Vagina (tissue), 2 donors: ENCODE results near the gene ASAP3. TPM values are rescaled to one million over a fixed set of nuclear protein-coding genes. Genes with fewer than 3 reads are reported as not detected.
A peak's percentile ranks its signal among the peaks of the same experiment; 100 is the strongest.

Experiments
- DNase-seq, 2 donors: peaks; one replicate each; pipeline ENCODE4 v3.0.0-alpha.2; 2017; ENCODE audit errors: extremely low spot score in 2 of 2
- H3K27ac ChIP-seq: fragments of 200-600 bp; sonication (generic); one replicate; pipeline ENCODE4 v1.5.1; 2019
- H3K27me3 ChIP-seq: fragments of 200-600 bp; sonication (generic); one replicate; pipeline ENCODE4 v1.5.1; 2019
- H3K36me3 ChIP-seq, 2 donors: fragments of 200-600 bp; sonication (generic); one replicate each; pipeline ENCODE4 v1.5.1; 2017 to 2019
- H3K4me1 ChIP-seq: fragments of 200-600 bp; sonication (generic); one replicate; pipeline ENCODE4 v1.5.1; 2019
- H3K4me3 ChIP-seq, 2 donors: fragments of 200-600 bp; sonication (generic); 1 replicate in 1 of 2; 2 replicates in 1 of 2; pipeline ENCODE4 v1.5.1; 2016 to 2019
- H3K9me3 ChIP-seq: fragments of 200-600 bp; sonication (generic); one replicate; pipeline ENCODE4 v1.5.1; 2019
- CTCF ChIP-seq, 3 experiments: fragments of 450-650 bp in 2 of 3; fragments of 200-600 bp in 1 of 3; sonication (generic) in 1 of 3; IDR thresholded peaks; one replicate each; pipeline ENCODE4 v1.5.1; 2017 to 2019; ENCODE audit warnings: antibody characterized with exemption in 3 of 3, mild to moderate bottlenecking in 2 of 3, moderate library complexity in 2 of 3
- POLR2A ChIP-seq, 2 donors: fragments of 450-650 bp; IDR thresholded peaks; one replicate each; pipeline ENCODE4 v1.6.1; 2017; ENCODE audit warnings: antibody characterized with exemption in 2 of 2, mild to moderate bottlenecking in 2 of 2, moderate library complexity in 2 of 2
- POLR2AphosphoS5 ChIP-seq, 2 donors: sonication (generic); formaldehyde crosslinking; IDR thresholded peaks; one replicate each; pipeline ENCODE4 v1.9.0; 2017; ENCODE audit warnings: antibody characterized with exemption in 2 of 2, mild to moderate bottlenecking in 2 of 2, low read depth in 1 of 2; ENCODE audit not compliant: insufficient read depth in 1 of 2
- intact Hi-C: fragments of 100-400 bp; cut with DNase I; formaldehyde crosslinking; loops from one replicate; pipeline ENCODE4 v1.15.1; 2023
- total RNA-seq: library from RNA; depleted of rRNA; stranded (reverse); fragments of >200 nt; gene quantifications from one replicate; pipeline ENCODE4 v1.2.3, GENCODE V29; 2016

Gene ASAP3
- total RNA-seq, 1 donor from 2014 or later = 79.1 TPM

- no peak for DNase-seq
- no peaks in the 10 kb centered on the region for H3K27me3 ChIP-seq
- peak within 1 kb of the TSS; percentile 64 to 65 for H3K4me3 ChIP-seq
- no peaks in the 10 kb centered on the region for H3K9me3 ChIP-seq
- peaks cover 46% of the 10 kb centered on the region for H3K4me1 ChIP-seq
- peak in 1 of 2 donors; percentile 67 for TF ChIP-seq POLR2AphosphoS5 (IDR thresholded peaks at IDR 0.05; ENCODE audit: insufficient read depth in 1 of 2, low read depth in 1 of 2)
- no peak for TF ChIP-seq POLR2A (IDR thresholded peaks at IDR 0.05)
- TF ChIP-seq CTCF (IDR thresholded peaks at IDR 0.05) = no peak
- peaks cover 0 to 17% of the 10 kb centered on the region in 2 donors for H3K36me3 ChIP-seq
- H3K27ac ChIP-seq = peak within 1 kb of the TSS; percentile 79
- intact Hi-C loops = loop anchor here (10.0 kb wide), 1 partner anchor 60 kb away; the partner anchor contains the start of gene ASAP3
These were observed 59.4 kb downstream of the ASAP3 start, which contains the start of gene TCEA3 for GRCh38 chr1:23424293-23425192. Gene TCEA3, minus strand, starts transcription at chr1:23424748. Its CDS starts 115 bp downstream, at chr1:23424633.

DNA sequence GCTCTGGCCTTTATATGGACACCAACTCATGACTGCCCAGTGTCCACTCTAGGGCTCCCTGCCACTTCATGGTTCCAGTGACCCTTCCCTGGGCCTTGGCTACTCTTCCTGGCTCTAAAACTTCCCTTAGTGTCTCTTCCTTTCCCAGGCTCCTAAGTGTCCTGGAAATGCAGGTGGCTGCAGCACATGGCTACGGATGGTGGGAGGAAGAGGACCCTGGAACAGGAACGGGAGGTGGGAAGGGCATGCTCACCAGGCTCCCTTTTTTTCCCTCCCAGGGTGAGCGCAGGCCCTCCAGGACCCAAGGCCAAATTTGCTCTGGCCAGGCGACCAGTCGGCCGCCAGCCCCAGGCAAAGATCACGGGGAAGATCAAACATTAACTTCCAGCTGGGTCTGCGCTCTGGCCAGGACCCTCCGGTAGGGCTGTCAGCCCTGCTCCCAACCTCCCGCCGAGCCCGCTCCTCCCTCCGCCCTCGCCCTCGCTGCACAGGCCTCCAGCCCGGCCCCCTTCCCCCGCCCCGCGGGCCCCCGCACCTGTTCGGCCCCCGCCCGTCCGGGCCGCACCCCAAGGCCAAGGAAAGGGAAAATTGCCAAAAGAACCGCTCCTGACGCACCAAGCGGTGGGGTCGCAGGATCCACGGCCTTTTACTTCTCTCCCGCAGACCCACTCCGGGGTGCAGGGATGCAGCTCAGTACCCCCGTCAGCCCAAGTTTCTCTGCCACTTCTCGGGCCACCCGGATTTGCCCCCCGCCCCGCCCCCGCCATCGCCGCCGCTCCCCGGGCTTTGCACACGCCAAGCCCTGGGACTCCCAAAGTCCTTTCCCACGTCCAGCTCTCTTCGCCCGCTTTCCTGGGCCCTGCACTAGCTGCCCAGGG is 60.3 kb downstream of the ASAP3 start:
- intact Hi-C loops = loop anchor here (10.0 kb wide), 1 partner anchor 61 kb away; the partner anchor contains the start of gene ASAP3
- H3K4me3 ChIP-seq = peak overlapping the region; percentile 64 to 65
- H3K36me3 ChIP-seq = peaks cover 0 to 8% of the 10 kb centered on the region in 2 donors
- H3K27ac ChIP-seq = peak overlapping the region; percentile 79
- H3K27me3 ChIP-seq = no peaks in the 10 kb centered on the region
- TF ChIP-seq POLR2AphosphoS5 (IDR thresholded peaks at IDR 0.05; ENCODE audit: insufficient read depth in 1 of 2, low read depth in 1 of 2) (no peak), CTCF (IDR thresholded peaks at IDR 0.05) (no peak), POLR2A (IDR thresholded peaks at IDR 0.05) (no peak)
- no peaks in the 10 kb centered on the region for H3K9me3 ChIP-seq
- H3K4me1 ChIP-seq = peaks cover 46% of the 10 kb centered on the region
- no peak for DNase-seq

GRCh38 chr1:23422941-23423340 is 61.0 kb downstream of the ASAP3 start:
- DNase-seq = no peak
- Histone ChIP-seq H3K4me1 (peaks cover 46% of the 10 kb centered on the region), H3K27ac (peak overlapping the region; percentile 79), H3K27me3 (no peaks in the 10 kb centered on the region), H3K36me3 (peaks cover 0 to 1% of the 10 kb centered on the region in 2 donors), H3K9me3 (no peaks in the 10 kb centered on the region), H3K4me3 (peak overlapping the region; percentile 10 to 65)
- intact Hi-C loops = loop anchor here (10.0 kb wide), 1 partner anchor 62 kb away; the partner anchor contains the start of gene ASAP3
- TF ChIP-seq POLR2AphosphoS5 (IDR thresholded peaks at IDR 0.05; ENCODE audit: insufficient read depth in 1 of 2, low read depth in 1 of 2) (no peak), POLR2A (IDR thresholded peaks at IDR 0.05) (no peak), CTCF (IDR thresholded peaks at IDR 0.05) (no peak)

DNA sequence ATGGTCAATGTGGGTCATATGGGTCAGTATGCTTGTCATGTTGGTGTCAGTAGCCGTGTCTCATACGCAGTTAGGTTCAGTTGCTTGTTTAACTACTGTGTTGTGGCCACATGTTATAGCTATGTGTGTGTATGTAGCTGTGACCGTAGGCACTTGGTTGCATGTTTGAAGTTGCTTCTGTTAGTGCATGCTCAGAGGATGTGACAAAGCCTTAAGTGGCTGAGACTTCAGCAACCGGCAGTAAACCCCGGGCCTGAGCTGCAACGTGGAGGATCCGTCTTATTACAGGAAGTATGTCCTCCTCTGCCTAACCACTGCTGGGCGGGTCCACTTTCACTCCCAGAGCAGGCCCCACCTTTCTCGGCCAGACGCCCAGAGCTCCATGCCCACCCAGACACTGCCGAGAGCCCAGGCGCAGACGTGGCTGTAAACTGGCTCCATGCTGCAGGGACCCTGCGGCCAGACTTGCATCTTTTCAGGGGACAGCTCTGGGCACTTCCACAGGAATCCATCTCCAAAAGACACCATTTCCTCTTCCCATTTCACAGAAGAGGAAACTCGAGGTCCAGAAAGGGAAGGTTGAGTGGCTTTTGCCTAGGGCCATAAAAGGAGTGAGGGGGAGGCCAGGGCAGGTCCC is 61.6 kb downstream of the ASAP3 start:
- intact Hi-C loops = loop anchor here (10.0 kb wide), 1 partner anchor 62 kb away; the partner anchor contains the start of gene ASAP3
- no peaks in the 10 kb centered on the region for H3K9me3 ChIP-seq
- peak overlapping the region; percentile 10 to 27 for H3K4me3 ChIP-seq
- peak overlapping the region; percentile 79 for H3K27ac ChIP-seq
- TF ChIP-seq POLR2AphosphoS5 (IDR thresholded peaks at IDR 0.05; ENCODE audit: insufficient read depth in 1 of 2, low read depth in 1 of 2) (peak in 1 of 2 donors; percentile 60), POLR2A (IDR thresholded peaks at IDR 0.05) (no peak)
- H3K4me1 ChIP-seq = peaks cover 46% of the 10 kb centered on the region
- no peak for DNase-seq
- no peaks in the 10 kb centered on the region for H3K36me3 ChIP-seq
- H3K27me3 ChIP-seq = no peaks in the 10 kb centered on the region
